Liver (tissue), 9 donors: ENCODE data around the gene MAPKAPK3. TPM values are rescaled to one million over a fixed set of nuclear protein-coding genes. Genes with fewer than 3 reads are reported as not detected.

Experiments
- DNase-seq: peaks from one replicate; pipeline ENCODE4 v3.0.0-alpha.2; 2017; ENCODE audit warnings: low spot score
- H3K27ac ChIP-seq, 2 donors: one replicate each; pipeline ENCODE4 v1.7.0; 2013; ENCODE audit warnings: inconsistent platforms in 2 of 2, low read length in 2 of 2, control low read depth in 1 of 2, low read depth in 1 of 2, mild to moderate bottlenecking in 1 of 2
- H3K27me3 ChIP-seq, 4 donors: one replicate each; pipeline versions ENCODE4 v1.6.1 to v1.7.0; 2013; ENCODE audit warnings: low read length in 3 of 4, inconsistent platforms in 1 of 4, mild to moderate bottlenecking in 1 of 4, moderate library complexity in 1 of 4; ENCODE audit not compliant: control insufficient read depth in 4 of 4, insufficient read depth in 4 of 4
- H3K36me3 ChIP-seq, 4 donors: one replicate each; pipeline versions ENCODE4 v1.6.1 to v1.7.0; 2013; ENCODE audit warnings: low read length in 3 of 4, mild to moderate bottlenecking in 3 of 4, low read depth in 1 of 4, moderate library complexity in 1 of 4; ENCODE audit not compliant: control insufficient read depth in 4 of 4, insufficient read depth in 3 of 4
- H3K4me1 ChIP-seq, 4 donors: one replicate each; pipeline versions ENCODE4 v1.6.1 to v1.7.0; 2013; ENCODE audit warnings: low read length in 3 of 4, mild to moderate bottlenecking in 3 of 4, moderate library complexity in 1 of 4; ENCODE audit not compliant: control insufficient read depth in 4 of 4, insufficient read depth in 4 of 4
- H3K4me3 ChIP-seq, 3 donors: one replicate each; pipeline versions ENCODE4 v1.6.1 to v1.7.0; 2013; ENCODE audit warnings: low read length in 3 of 3, control low read depth in 1 of 3, low read depth in 1 of 3, mild to moderate bottlenecking in 1 of 3
- H3K9ac ChIP-seq, 2 donors: one replicate each; pipeline ENCODE4 v1.7.0; 2013; ENCODE audit warnings: low read length in 2 of 2, mild to moderate bottlenecking in 2 of 2, moderate library complexity in 2 of 2, control low read depth in 1 of 2, low read depth in 1 of 2
- H3K9me3 ChIP-seq, 4 donors: one replicate each; pipeline versions ENCODE4 v1.6.1 to v1.7.0; 2013; ENCODE audit warnings: low read length in 3 of 4; ENCODE audit not compliant: control insufficient read depth in 4 of 4
- ATF3 ChIP-seq: IDR thresholded peaks from 2 replicates; pipeline ENCODE4 v1.6.1; 2016; ENCODE audit warnings: antibody characterized with exemption
- CTCF ChIP-seq: fragments of 150-350 bp; IDR thresholded peaks from 2 replicates; pipeline ENCODE4 v1.5.1; 2017; ENCODE audit warnings: improper control_type of control experiment, low read depth, low read length; ENCODE audit not compliant: missing input control
- EGR1 ChIP-seq, 2 donors: IDR thresholded peaks; 2 replicates each; pipeline ENCODE4 v1.6.1; 2016 to 2018; ENCODE audit warnings: antibody characterized with exemption in 2 of 2, low read depth in 2 of 2
- FOXA1 ChIP-seq: IDR thresholded peaks from 2 replicates; pipeline ENCODE4 v1.6.1; 2016; ENCODE audit warnings: antibody characterized with exemption
- FOXA2 ChIP-seq: IDR thresholded peaks from 2 replicates; pipeline ENCODE4 v1.6.1; 2016; ENCODE audit warnings: antibody characterized with exemption
- GABPA ChIP-seq, 2 donors: IDR thresholded peaks in 1 of 2; conservative IDR thresholded peaks in 1 of 2; 2 replicates each; pipeline ENCODE4 v1.6.1; 2016; ENCODE audit warnings: antibody characterized with exemption in 2 of 2, mild to moderate bottlenecking in 1 of 2, moderate library complexity in 1 of 2
- HNF4A ChIP-seq, 2 donors: conservative IDR thresholded peaks; 2 replicates each; pipeline ENCODE4 v1.6.1; 2016; ENCODE audit warnings: antibody characterized with exemption in 2 of 2, mild to moderate bottlenecking in 2 of 2
- HNF4G ChIP-seq: IDR thresholded peaks from 2 replicates; pipeline ENCODE4 v1.6.1; 2016; ENCODE audit warnings: antibody characterized with exemption
- JUND ChIP-seq, 2 donors: IDR thresholded peaks; 2 replicates each; pipeline ENCODE4 v1.6.1; 2016; ENCODE audit warnings: antibody characterized with exemption in 2 of 2
- MAX ChIP-seq: IDR thresholded peaks from 2 replicates; pipeline ENCODE4 v1.6.1; 2016; ENCODE audit warnings: antibody characterized with exemption
- NR2F2 ChIP-seq: IDR thresholded peaks from 2 replicates; pipeline ENCODE4 v1.6.1; 2016; ENCODE audit warnings: antibody characterized with exemption
- RXRA ChIP-seq, 2 donors: IDR thresholded peaks; 2 replicates each; pipeline ENCODE4 v1.6.1; 2017 to 2018; ENCODE audit warnings: antibody characterized with exemption in 2 of 2, mild to moderate bottlenecking in 1 of 2
- TAF1 ChIP-seq: conservative IDR thresholded peaks from 2 replicates; pipeline ENCODE4 v1.6.1; 2016; ENCODE audit warnings: antibody characterized with exemption, mild to moderate bottlenecking
- YY1 ChIP-seq: IDR thresholded peaks from 2 replicates; pipeline ENCODE4 v1.6.1; 2016; ENCODE audit warnings: antibody characterized with exemption, mild to moderate bottlenecking
- WGBS: extraction: QIAGEN DNeasy Blood & Tissue Kit; methylation state at CpG from one replicate; pipeline ENCODE4 v1.1.7; 2013; 5-methylcytosine and 5-hydroxymethylcytosine counted together
- polyA plus RNA-seq, 2 donors: library from polyadenylated mRNA; stranded (reverse) in 1 of 2; unstranded in 1 of 2; fragments of 200-250 nt in 1 of 2; fragments of >200 nt in 1 of 2; fragmentation: Nextera tagmentation in 1 of 2; extraction: Ambion mirVana in 1 of 2; gene quantifications; one replicate each; pipeline versions ENCODE4 v1.2.1 to v1.2.3, GENCODE V29; 2013 to 2015
- total RNA-seq, 2 donors: library from RNA; depleted of rRNA; stranded (reverse); fragments of >200 nt; gene quantifications; one replicate each; pipeline ENCODE4 v1.2.3, GENCODE V29; 2014
- TF ChIP-seq, protein P1 (sequence below): IDR thresholded peaks from 2 replicates; pipeline ENCODE4 v1.6.1; 2016; ENCODE audit warnings: antibody characterized with exemption
- TF ChIP-seq, protein P2 (sequence below): IDR thresholded peaks from 2 replicates; pipeline ENCODE4 v1.6.1; 2016; ENCODE audit warnings: antibody characterized with exemption, mild to moderate bottlenecking
- donor health status: healthy.
- donor health status: healthy.
- donor health status: healthy.
- donor health status: healthy.
- donor health status: healthy.

The MAPKAPK3 gene
- total and polyA plus RNA-seq, 4 donors: 13.9 to 32.9 (median 19.0) TPM

DNA sequence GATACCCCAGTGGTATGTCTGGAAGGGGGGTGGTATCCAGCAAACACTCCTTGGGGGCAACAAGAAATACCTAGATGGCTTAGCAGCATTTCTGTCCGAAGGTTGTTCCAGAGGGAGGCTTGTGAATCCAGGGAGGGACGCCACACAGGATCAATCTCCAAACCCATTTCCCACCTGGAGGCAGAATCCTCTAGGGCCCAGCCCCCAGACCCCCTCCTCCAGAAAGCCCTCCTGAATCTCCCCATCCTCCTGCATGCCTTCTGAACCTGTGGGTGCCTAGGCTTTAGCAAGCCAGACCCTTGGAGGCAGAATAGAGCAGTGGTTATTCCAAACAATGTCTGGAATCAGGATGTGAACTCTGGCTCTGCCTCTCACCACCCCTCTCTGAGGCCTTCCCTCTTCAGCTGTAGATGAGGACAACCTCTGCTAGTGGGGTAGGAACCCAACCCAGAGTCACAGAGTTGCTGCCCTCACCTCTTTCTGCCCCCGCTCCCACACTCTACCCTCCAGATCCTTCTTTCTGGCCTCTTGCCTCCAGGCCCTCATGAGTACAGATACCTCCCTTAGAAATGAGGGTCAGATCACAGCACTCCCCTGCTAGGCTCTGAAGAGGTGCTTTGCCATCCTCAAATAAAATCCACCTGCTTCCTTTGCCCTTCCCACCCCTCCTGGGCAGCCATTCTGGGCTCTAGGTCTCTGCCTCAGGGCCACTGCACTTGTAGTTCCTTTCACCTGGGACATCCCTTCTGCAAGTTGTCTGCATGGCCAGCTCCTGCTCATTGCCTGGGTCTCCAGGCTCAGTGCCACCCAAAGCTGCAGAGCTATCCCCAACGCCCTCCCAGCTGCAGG, 13.5 kb upstream of the MAPKAPK3 start:
- Histone ChIP-seq H3K36me3 (peaks cover 9 to 23% (median 16%) of the 10 kb centered on the region in 4 donors), H3K4me1 (peaks cover 33 to 96% (median 82%) of the 10 kb centered on the region in 4 donors), H3K27ac (peak overlapping the region; percentile 94 to 98), H3K27me3 (no peaks in the 10 kb centered on the region), H3K9me3 (no peaks in the 10 kb centered on the region), H3K4me3 (no peak overlapping the region), H3K9ac (no peak overlapping the region)
- WGBS: 71% methylated on average over 4 of the region's 4 CpGs
- no peak for DNase-seq
- TF ChIP-seq ATF3 (no peak), NR2F2 (no peak), GABPA (IDR thresholded peaks at IDR 0.05 in 1 of 2, conservative IDR thresholded peaks at IDR 0.05 in 1 of 2) (no peak), HNF4A (conservative IDR thresholded peaks at IDR 0.05) (no peak), EGR1 (IDR thresholded peaks at IDR 0.05; ENCODE audit: low read depth in 2 of 2) (no peak), CTCF (no peak), FOXA1 (no peak), FOXA2 (no peak), JUND (IDR thresholded peaks at IDR 0.05) (no peak), MAX (no peak), TAF1 (no peak), RXRA (IDR thresholded peaks at IDR 0.05) (no peak), YY1 (no peak), HNF4G (no peak)
- TF ChIP-seq, protein P1, sequence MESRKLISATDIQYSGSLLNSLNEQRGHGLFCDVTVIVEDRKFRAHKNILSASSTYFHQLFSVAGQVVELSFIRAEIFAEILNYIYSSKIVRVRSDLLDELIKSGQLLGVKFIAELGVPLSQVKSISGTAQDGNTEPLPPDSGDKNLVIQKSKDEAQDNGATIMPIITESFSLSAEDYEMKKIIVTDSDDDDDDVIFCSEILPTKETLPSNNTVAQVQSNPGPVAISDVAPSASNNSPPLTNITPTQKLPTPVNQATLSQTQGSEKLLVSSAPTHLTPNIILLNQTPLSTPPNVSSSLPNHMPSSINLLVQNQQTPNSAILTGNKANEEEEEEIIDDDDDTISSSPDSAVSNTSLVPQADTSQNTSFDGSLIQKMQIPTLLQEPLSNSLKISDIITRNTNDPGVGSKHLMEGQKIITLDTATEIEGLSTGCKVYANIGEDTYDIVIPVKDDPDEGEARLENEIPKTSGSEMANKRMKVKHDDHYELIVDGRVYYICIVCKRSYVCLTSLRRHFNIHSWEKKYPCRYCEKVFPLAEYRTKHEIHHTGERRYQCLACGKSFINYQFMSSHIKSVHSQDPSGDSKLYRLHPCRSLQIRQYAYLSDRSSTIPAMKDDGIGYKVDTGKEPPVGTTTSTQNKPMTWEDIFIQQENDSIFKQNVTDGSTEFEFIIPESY: no peak
- TF ChIP-seq, protein P2, sequence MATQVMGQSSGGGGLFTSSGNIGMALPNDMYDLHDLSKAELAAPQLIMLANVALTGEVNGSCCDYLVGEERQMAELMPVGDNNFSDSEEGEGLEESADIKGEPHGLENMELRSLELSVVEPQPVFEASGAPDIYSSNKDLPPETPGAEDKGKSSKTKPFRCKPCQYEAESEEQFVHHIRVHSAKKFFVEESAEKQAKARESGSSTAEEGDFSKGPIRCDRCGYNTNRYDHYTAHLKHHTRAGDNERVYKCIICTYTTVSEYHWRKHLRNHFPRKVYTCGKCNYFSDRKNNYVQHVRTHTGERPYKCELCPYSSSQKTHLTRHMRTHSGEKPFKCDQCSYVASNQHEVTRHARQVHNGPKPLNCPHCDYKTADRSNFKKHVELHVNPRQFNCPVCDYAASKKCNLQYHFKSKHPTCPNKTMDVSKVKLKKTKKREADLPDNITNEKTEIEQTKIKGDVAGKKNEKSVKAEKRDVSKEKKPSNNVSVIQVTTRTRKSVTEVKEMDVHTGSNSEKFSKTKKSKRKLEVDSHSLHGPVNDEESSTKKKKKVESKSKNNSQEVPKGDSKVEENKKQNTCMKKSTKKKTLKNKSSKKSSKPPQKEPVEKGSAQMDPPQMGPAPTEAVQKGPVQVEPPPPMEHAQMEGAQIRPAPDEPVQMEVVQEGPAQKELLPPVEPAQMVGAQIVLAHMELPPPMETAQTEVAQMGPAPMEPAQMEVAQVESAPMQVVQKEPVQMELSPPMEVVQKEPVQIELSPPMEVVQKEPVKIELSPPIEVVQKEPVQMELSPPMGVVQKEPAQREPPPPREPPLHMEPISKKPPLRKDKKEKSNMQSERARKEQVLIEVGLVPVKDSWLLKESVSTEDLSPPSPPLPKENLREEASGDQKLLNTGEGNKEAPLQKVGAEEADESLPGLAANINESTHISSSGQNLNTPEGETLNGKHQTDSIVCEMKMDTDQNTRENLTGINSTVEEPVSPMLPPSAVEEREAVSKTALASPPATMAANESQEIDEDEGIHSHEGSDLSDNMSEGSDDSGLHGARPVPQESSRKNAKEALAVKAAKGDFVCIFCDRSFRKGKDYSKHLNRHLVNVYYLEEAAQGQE: no peak
